Epithelial cell of esophagus (primary cell): ENCODE results near the gene CATSPERD.

Experiments
- DNase-seq: peaks from one replicate; pipeline ENCODE4 v3.0.0; 2010; ENCODE audit warnings: low read depth
- H3K4me3 ChIP-seq: 2 replicates; pipeline ENCODE4 v1.5.1; 2011; ENCODE audit warnings: mild to moderate bottlenecking, low read length, control low read depth
- CTCF ChIP-seq: IDR thresholded peaks from 2 replicates; pipeline ENCODE4 v1.5.1; 2011; ENCODE audit warnings: low read depth, mild to moderate bottlenecking, low read length, control low read depth, inconsistent platforms; ENCODE audit not compliant: insufficient read depth; ENCODE audit errors: missing control alignments

Gene CATSPERD

GRCh38 chr19:5806905-5807304 is 86.5 kb downstream of the CATSPERD start:
- no peak for DNase-seq
- H3K4me3 ChIP-seq = no peak overlapping the region
- TF ChIP-seq CTCF = no peak

- TF ChIP-seq CTCF = no peak
- no peak overlapping the region for H3K4me3 ChIP-seq
These were observed 87.8 kb downstream of the CATSPERD start for GRCh38 chr19:5808120-5808816.

GRCh38 chr19:5809053-5809452 is 88.6 kb downstream of the CATSPERD start:
- TF ChIP-seq CTCF = no peak
- peak; percentile 63 for DNase-seq
- no peak overlapping the region for H3K4me3 ChIP-seq

More at GRCh38 chr19:5808120-5808816, 87.8 kb downstream of the CATSPERD start:
- DNase-seq = no peak

GRCh38 chr19:5809469-5809868 is 89.0 kb downstream of the CATSPERD start:
- no peak for TF ChIP-seq CTCF

GRCh38 chr19:5811117-5811516 is 90.7 kb downstream of the CATSPERD start:
- no peak for TF ChIP-seq CTCF

More at GRCh38 chr19:5809469-5809868, 89.0 kb downstream of the CATSPERD start:
- H3K4me3 ChIP-seq = no peak overlapping the region
- no peak for DNase-seq

GRCh38 chr19:5814123-5814851 is 93.8 kb downstream of the CATSPERD start:
- no peak for DNase-seq
- no peak overlapping the region for H3K4me3 ChIP-seq
- no peak for TF ChIP-seq CTCF

More at GRCh38 chr19:5811117-5811516, 90.7 kb downstream of the CATSPERD start:
- DNase-seq = no peak
- H3K4me3 ChIP-seq = no peak overlapping the region

GRCh38 chr19:5814852-5815246 is 94.4 kb downstream of the CATSPERD start:
- no peak for DNase-seq
- H3K4me3 ChIP-seq = no peak overlapping the region
- no peak for TF ChIP-seq CTCF
